Measurements from ENCODE around the gene IMMP2L. TPM values are rescaled to one million over a fixed set of nuclear protein-coding genes. Genes with fewer than 3 reads are reported as not detected.

Gene IMMP2L
- polyA plus RNA-seq, 4 donors: 38.6 to 48.8 (median 40.6) TPM

GRCh38 chr7:111232249-111233084 is 329.8 kb downstream of the IMMP2L start:
- no peak for DNase-seq (ENCODE audit: low read depth in 4 of 4, low spot score in 2 of 4)

DNA sequence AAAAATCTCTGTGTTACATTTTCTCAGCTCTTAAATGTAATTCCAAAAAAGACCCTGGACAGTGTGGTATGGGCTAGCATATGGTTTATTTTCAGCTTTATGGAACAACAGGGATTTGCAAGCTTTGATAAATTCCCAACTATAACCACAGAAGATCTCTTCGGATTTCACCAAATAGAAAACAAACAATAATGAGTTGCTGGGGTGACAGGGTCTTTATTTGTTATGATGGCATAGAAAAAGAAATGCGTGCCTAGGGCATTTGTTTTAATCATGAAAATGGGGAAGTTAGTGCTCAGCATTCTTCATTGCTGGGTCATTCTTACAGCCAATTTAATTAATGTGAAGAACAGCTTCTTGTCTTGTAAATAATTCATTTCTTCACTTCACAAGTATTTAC is 332.4 kb downstream of the IMMP2L start:
- no peak for DNase-seq (ENCODE audit: low read depth in 4 of 4, low spot score in 2 of 4)

GRCh38 chr7:111229181-111229740 is 333.0 kb downstream of the IMMP2L start:
- no peak for DNase-seq (ENCODE audit: low read depth in 4 of 4, low spot score in 2 of 4)

DNA sequence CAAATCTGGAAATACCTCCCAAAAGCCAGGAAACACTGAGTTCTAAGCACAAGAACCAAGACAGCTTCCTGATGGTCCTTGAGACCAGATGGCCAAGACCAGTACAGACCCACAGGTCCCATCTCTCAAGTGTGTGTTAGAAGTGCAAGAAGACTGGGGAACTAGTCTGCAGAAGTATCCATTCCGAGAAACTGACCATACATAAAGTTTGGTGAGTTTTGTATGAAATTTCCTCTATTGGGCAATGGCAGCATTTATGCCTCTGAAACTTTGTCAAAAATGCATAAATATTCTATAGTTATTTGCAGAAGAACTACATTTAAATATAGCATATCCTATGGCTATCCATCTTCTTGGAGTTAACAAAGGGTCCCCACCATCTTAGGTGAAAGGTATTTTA is 333.9 kb downstream of the IMMP2L start:
- DNase-seq (ENCODE audit: low read depth in 4 of 4, low spot score in 2 of 4): no peak

GRCh38 chr7:111226800-111227199 is 335.5 kb downstream of the IMMP2L start:
- DNase-seq (ENCODE audit: low read depth in 4 of 4, low spot score in 2 of 4): no peak

- DNase-seq (ENCODE audit: low read depth in 4 of 4, low spot score in 2 of 4): no peak
Observed at GRCh38 chr7:111224354-111225231, 337.7 kb downstream of the IMMP2L start.

- no peak for DNase-seq (ENCODE audit: low read depth in 4 of 4, low spot score in 2 of 4)
Observed at GRCh38 chr7:111223802-111224253, 338.5 kb downstream of the IMMP2L start.

GRCh38 chr7:111215550-111215949 is 346.7 kb downstream of the IMMP2L start:
- DNase-seq (ENCODE audit: low read depth in 4 of 4, low spot score in 2 of 4): no peak

- DNase-seq (ENCODE audit: low read depth in 4 of 4, low spot score in 2 of 4): no peak
Observed at GRCh38 chr7:111212857-111213523, 349.3 kb downstream of the IMMP2L start.

DNA sequence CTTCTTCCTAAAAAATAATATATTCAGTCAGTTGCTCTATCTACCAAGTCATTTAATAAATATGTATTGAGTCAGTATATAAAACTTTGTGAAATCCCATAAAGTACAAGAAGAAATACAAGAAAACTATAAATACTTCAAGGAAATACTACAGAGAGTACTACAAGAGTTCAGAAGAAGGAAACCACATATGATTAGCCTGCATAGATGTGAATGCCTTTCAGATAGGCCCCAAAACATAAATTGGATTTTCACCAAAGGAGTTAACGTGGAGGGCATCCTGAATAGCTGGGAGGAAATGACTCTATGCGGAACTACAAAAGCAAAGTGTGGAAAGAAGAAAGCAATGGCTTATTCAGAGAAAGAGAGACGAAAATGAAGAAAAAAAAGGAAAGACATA is 351.3 kb downstream of the IMMP2L start:
- DNase-seq (ENCODE audit: low read depth in 4 of 4, low spot score in 2 of 4): no peak

GRCh38 chr7:111210043-111210442 is 352.2 kb downstream of the IMMP2L start:
- no peak for DNase-seq (ENCODE audit: low read depth in 4 of 4, low spot score in 2 of 4)

- DNase-seq (ENCODE audit: low read depth in 4 of 4, low spot score in 2 of 4): no peak
Observed at GRCh38 chr7:111205251-111205650, 357.0 kb downstream of the IMMP2L start.

GRCh38 chr7:111202321-111202720 is 360.0 kb downstream of the IMMP2L start:
- DNase-seq (ENCODE audit: low read depth in 4 of 4, low spot score in 2 of 4): no peak

GRCh38 chr7:111199643-111200042 is 362.6 kb downstream of the IMMP2L start:
- DNase-seq (ENCODE audit: low read depth in 4 of 4, low spot score in 2 of 4): no peak

GRCh38 chr7:111198255-111198654 is 364.0 kb downstream of the IMMP2L start:
- no peak for DNase-seq (ENCODE audit: low read depth in 4 of 4, low spot score in 2 of 4)

- no peak for DNase-seq (ENCODE audit: low read depth in 4 of 4, low spot score in 2 of 4)
Observed at GRCh38 chr7:111196655-111197054, 365.6 kb downstream of the IMMP2L start.

DNA sequence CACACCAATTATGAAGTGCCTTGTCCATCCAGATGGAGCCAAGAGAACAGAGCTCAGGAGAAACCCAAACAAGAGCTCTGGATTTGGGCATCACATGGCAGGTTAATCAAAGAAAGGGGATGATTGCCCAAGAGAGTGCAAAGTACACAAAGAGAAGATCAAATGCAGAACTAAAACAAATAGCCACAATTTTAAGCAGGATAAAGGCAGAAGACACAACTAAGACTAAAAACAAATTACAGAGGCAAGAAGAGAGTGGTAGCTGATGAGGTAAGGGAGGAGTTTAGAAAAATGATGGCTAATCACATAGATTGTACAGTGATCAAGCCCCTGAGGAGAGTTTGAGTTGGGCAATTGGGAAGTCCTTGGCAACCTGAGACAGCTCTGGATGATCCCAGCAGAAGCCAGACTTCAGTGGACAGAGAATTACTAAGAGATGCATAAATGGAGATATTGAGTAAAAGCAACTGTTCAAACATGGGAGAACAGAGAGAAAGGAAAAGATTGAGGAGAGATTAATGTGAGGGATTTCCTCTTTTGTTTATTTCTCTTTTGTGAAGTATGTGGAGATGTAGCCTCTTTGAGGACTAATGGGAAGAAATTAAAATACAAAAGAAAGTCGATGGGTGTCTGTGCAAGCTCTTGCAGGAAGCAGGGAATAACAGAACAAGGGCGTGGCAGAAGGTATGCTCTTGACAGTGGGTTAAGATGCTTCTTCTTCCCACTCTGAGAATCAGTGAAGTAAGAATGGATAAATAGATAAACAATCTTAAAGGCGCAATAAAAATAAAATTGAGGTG is 369.5 kb downstream of the IMMP2L start:
- DNase-seq (ENCODE audit: low read depth in 4 of 4, low spot score in 2 of 4): no peak

DNA sequence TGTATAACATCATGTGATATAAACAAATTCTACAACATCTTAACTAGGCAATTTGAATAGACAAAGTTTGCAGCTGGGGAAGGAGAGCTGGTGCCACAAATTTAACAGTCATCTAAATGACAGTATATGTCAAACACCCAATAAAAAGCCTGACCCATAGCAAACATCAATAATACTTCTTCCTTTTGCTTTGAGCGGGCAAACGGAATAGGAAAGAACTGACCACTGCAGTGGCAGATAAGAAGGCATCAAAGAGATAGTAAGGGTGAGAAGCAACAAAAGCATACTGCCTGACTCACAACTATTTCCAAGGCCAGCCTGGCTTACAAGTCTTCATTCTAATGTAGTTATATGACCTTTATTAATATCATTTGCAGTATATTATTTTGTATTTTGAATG is 371.5 kb downstream of the IMMP2L start:
- DNase-seq (ENCODE audit: low read depth in 4 of 4, low spot score in 2 of 4): no peak

DNA sequence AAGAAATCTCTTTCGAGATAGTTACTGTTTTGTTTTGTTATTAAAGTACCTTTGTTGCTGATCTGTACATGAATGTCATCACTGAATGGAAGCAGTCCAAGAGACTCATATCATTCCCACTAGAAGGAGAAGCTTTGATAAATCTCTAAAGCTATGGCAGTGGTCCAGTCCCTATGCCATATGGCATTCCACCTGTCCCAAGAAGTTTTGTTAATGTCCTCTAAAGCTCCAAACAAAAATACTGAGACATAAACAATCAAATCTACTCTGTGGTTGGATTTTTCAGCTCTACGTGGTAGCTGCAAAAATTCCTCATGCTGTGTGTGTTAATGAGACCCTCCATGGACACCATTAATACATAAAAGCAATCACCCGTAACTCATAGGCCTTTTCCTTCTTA is 377.3 kb downstream of the IMMP2L start:
- DNase-seq (ENCODE audit: low read depth in 4 of 4, low spot score in 2 of 4): no peak

- DNase-seq (ENCODE audit: low read depth in 4 of 4, low spot score in 2 of 4): no peak
Observed at GRCh38 chr7:111183321-111183720, 379.0 kb downstream of the IMMP2L start.

Data from left renal cortex interstitium (tissue), 4 donors.